ENCODE results near the gene RNF169. TPM values are rescaled to one million over a fixed set of nuclear protein-coding genes. Genes with fewer than 3 reads are reported as not detected.

RNF169 gene
- polyA plus RNA-seq, 2 of the 4 experiments (the other 2 are of a cell fraction), result 6.3 to 11.1 TPM

- H3K4me3 ChIP-seq, result no peak overlapping the region
- H3K4me2 ChIP-seq, result no peak overlapping the region
- H3K4me1 ChIP-seq, result peaks cover 22% of the 10 kb centered on the region; the same call in 2 of the 3 replicates
- POLR2A ChIA-PET, result no interaction called here
- H3K9me3 ChIP-seq, result no peaks in the 10 kb centered on the region
- no peak for ATAC-seq
- 79% methylated on average over 2 of the region's 2 CpGs for WGBS (ENCODE audit: missing lambda C conversion rate)
- TF ChIP-seq PBX3 (IDR thresholded peaks at IDR 0.05), result no peak
- no peak for TF ChIP-seq MAFK (IDR thresholded peaks at IDR 0.05; ENCODE audit: partially characterized antibody)
- no peak for TF ChIP-seq CTCF (IDR thresholded peaks at IDR 0.05)
- TF ChIP-seq REST (IDR thresholded peaks at IDR 0.05), result no peak
- no peak for TF ChIP-seq HOXB5 (CRISPR knock-in tag; IDR thresholded peaks at IDR 0.05)
- no peak for TF ChIP-seq NPAS2 (CRISPR knock-in tag; IDR thresholded peaks at IDR 0.05; ENCODE audit: borderline replicate concordance)
- no peak for TF ChIP-seq NR3C1 (IDR thresholded peaks at IDR 0.05)
- TF ChIP-seq HES2 (IDR thresholded peaks at IDR 0.05), result no peak
- no peak for TF ChIP-seq KDM1A (IDR thresholded peaks at IDR 0.05; ENCODE audit: low read depth)
- TF ChIP-seq MYC (IDR thresholded peaks at IDR 0.05; ENCODE audit: borderline replicate concordance, low read length), result no peak
- TF ChIP-seq ESRRA (IDR thresholded peaks at IDR 0.05; ENCODE audit: borderline replicate concordance, low read length), result no peak
- no peak for TF ChIP-seq HOXB13 (CRISPR knock-in tag; IDR thresholded peaks at IDR 0.05; ENCODE audit: low read depth)
- no peak for TF ChIP-seq RCOR1 (IDR thresholded peaks at IDR 0.05; ENCODE audit: low read depth, low read length)
- no peak for TF ChIP-seq RFX5 (IDR thresholded peaks at IDR 0.05)
- TF ChIP-seq KDM5A (IDR thresholded peaks at IDR 0.05), result no peak
- CTCF ChIA-PET, result interaction anchor here (0.9 to 2.1 kb wide), 2 partner anchors 21 to 112 kb away, joined by 3 to 5 read pairs; no protein-coding TSS in a partner anchor
- no peak overlapping the region for H3K27ac ChIP-seq
- no peak for DNase-seq (ENCODE audit: low read depth in 1 of 2, low spot score in 1 of 2)
- FAIRE-seq, result no peak
Observed at GRCh38 chr11:74816664-74817063, 68.0 kb downstream of the RNF169 start.

- ChIA-PET POLR2A (no interaction called here), CTCF (no interaction called here)
- DNase-seq (ENCODE audit: low read depth in 1 of 2, low spot score in 1 of 2) (no peak), FAIRE-seq (no peak), ATAC-seq (no peak)
- 80% methylated on average over 3 of the region's 3 CpGs for WGBS (ENCODE audit: missing lambda C conversion rate)
- H3K4me3 ChIP-seq, result no peak overlapping the region
- no peak overlapping the region for H3K4me2 ChIP-seq
- peaks cover 22% of the 10 kb centered on the region; the same call in 2 of the 3 replicates for H3K4me1 ChIP-seq
- H3K27ac ChIP-seq, result no peak overlapping the region
- H3K9me3 ChIP-seq, result peaks cover 2% of the 10 kb centered on the region; the same call in 1 of the 3 replicates
- TF ChIP-seq MAX (IDR thresholded peaks at IDR 0.05) (no peak), RARB (CRISPR knock-in tag; IDR thresholded peaks at IDR 0.05) (no peak)
Observed at GRCh38 chr11:74818283-74818946, 69.8 kb downstream of the RNF169 start.
